Activated CD8-positive, alpha-beta T cell treated with anti-CD3 and anti-CD28 coated beads for 36 hours (primary cell): ENCODE results near the gene RTN3. TPM values are rescaled to one million over a fixed set of nuclear protein-coding genes. Genes with fewer than 3 reads are reported as not detected.
"Not testable (repeated sequence)": the region's sequence is repeated elsewhere in the genome, so short reads cannot be mapped to it uniquely, and the experiment has no call there.

Source experiments
- ATAC-seq: fragments of 200-7000 bp; cut with Tn5 transposase; one replicate; pipeline ENCODE4 v1.10.0; 2021; ENCODE audit warnings: mild to moderate bottlenecking, moderate library complexity
- CTCF ChIA-PET: fragments of 350-600 bp; sonication (Branson Sonifier 250); formaldehyde crosslinking; loops from one replicate; lab custom pipeline; 2021; ENCODE audit warnings: antibody characterized with exemption; lab: Charles Lee
- POLR2A ChIA-PET: fragments of 350-600 bp; sonication (Branson Sonifier 250); formaldehyde crosslinking; loops from one replicate; lab custom pipeline; 2021; ENCODE audit warnings: antibody characterized with exemption; lab: Charles Lee
- DNase-seq: peaks from one replicate; pipeline ENCODE4 v3.0.0-alpha.2; 2020
- H3K27ac Mint-ChIP-seq: one replicate; pipeline ENCODE4 v1.8.0; 2021; ENCODE audit warnings: mild to moderate bottlenecking, mixed read lengths
- H3K27me3 Mint-ChIP-seq: one replicate; pipeline ENCODE4 v1.8.0; 2021; ENCODE audit warnings: mixed read lengths
- H3K36me3 Mint-ChIP-seq: one replicate; pipeline ENCODE4 v1.8.0; 2021; ENCODE audit warnings: low read depth, mixed read lengths
- H3K4me1 Mint-ChIP-seq: one replicate; pipeline ENCODE4 v1.8.0; 2021; ENCODE audit warnings: low read depth, mixed read lengths
- H3K4me3 Mint-ChIP-seq: one replicate; pipeline ENCODE4 v1.8.0; 2021; ENCODE audit warnings: mild to moderate bottlenecking, moderate library complexity, mixed read lengths
- H3K9me3 Mint-ChIP-seq: one replicate; pipeline ENCODE4 v1.8.0; 2021; ENCODE audit warnings: mixed read lengths
- intact Hi-C: fragments of 100-400 bp; cut with micrococcal nuclease; formaldehyde crosslinking; loops from one replicate; pipeline ENCODE4 v1.10.0; 2022
- total RNA-seq, 2 experiments: library from RNA; stranded (reverse); gene quantifications; one replicate each; pipeline ENCODE4 v1.2.3, GENCODE V29; 2021
- TF ChIP-seq, protein P1 (sequence below): fragments of 200-600 bp; IDR thresholded peaks from one replicate; pipeline ENCODE4 v1.8.0; 2022; ENCODE audit warnings: antibody characterized with exemption, mild to moderate bottlenecking

Gene RTN3
- total RNA-seq, 2 experiments from 2014 or later = 32.1 to 34.0 TPM

GRCh38 chr11:63770763-63771162 lies 89.5 kb downstream of the RTN3 start:
- no peak overlapping the region for H3K27ac Mint-ChIP-seq
- H3K9me3 Mint-ChIP-seq = no peaks in the 10 kb centered on the region
- intact Hi-C loops = no loop called here
- no peak overlapping the region for H3K4me3 Mint-ChIP-seq
- H3K4me1 Mint-ChIP-seq = peaks cover 10% of the 10 kb centered on the region
- CTCF ChIA-PET = interaction anchor here (0.6 kb wide), 1 partner anchor 67 kb away, joined by 3 read pairs; no protein-coding TSS in a partner anchor
- POLR2A ChIA-PET = no interaction called here
- H3K27me3 Mint-ChIP-seq = peaks cover 8% of the 10 kb centered on the region
- no peak for DNase-seq
- H3K36me3 Mint-ChIP-seq = no peaks in the 10 kb centered on the region
- TF ChIP-seq, protein P1, sequence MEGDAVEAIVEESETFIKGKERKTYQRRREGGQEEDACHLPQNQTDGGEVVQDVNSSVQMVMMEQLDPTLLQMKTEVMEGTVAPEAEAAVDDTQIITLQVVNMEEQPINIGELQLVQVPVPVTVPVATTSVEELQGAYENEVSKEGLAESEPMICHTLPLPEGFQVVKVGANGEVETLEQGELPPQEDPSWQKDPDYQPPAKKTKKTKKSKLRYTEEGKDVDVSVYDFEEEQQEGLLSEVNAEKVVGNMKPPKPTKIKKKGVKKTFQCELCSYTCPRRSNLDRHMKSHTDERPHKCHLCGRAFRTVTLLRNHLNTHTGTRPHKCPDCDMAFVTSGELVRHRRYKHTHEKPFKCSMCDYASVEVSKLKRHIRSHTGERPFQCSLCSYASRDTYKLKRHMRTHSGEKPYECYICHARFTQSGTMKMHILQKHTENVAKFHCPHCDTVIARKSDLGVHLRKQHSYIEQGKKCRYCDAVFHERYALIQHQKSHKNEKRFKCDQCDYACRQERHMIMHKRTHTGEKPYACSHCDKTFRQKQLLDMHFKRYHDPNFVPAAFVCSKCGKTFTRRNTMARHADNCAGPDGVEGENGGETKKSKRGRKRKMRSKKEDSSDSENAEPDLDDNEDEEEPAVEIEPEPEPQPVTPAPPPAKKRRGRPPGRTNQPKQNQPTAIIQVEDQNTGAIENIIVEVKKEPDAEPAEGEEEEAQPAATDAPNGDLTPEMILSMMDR = no peak
- no peak for ATAC-seq

GRCh38 chr11:63771741-63772318 lies 90.5 kb downstream of the RTN3 start:
- ATAC-seq, H3K4me1 Mint-ChIP-seq, intact Hi-C loops, H3K27me3 Mint-ChIP-seq, H3K36me3 Mint-ChIP-seq, H3K27ac Mint-ChIP-seq, DNase-seq, CTCF ChIA-PET, H3K4me3 Mint-ChIP-seq, H3K9me3 Mint-ChIP-seq, POLR2A ChIA-PET: not testable (repeated sequence)

DNA sequence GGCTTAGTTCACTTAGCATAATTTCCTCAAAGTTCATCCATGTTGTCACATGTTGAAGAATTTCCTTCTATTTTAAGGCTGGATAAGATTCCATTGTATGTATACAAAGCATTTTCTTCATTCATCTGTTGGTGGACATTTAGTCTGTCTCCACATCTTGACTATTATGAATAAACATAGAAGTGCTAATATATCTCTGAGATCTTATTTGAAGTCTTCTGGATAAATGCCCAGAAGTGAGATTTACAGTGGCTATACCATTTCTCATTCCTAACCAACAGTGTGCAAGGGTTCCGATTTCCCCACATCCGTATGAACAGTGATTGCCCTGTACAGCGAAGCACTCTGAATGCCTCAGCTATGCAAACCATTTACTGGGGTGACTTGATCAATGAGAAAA lies 93.9 kb downstream of the RTN3 start:
- ATAC-seq (no peak), DNase-seq (no peak)
- no peaks in the 10 kb centered on the region for H3K4me1 Mint-ChIP-seq
- TF ChIP-seq, protein P1 = no peak
- H3K9me3 Mint-ChIP-seq = no peaks in the 10 kb centered on the region
- no peak overlapping the region for H3K4me3 Mint-ChIP-seq
- no peaks in the 10 kb centered on the region for H3K36me3 Mint-ChIP-seq
- peaks cover 9% of the 10 kb centered on the region for H3K27me3 Mint-ChIP-seq
- CTCF ChIA-PET = no interaction called here
- intact Hi-C loops = no loop called here
- no peak overlapping the region for H3K27ac Mint-ChIP-seq
- POLR2A ChIA-PET = no interaction called here

DNA sequence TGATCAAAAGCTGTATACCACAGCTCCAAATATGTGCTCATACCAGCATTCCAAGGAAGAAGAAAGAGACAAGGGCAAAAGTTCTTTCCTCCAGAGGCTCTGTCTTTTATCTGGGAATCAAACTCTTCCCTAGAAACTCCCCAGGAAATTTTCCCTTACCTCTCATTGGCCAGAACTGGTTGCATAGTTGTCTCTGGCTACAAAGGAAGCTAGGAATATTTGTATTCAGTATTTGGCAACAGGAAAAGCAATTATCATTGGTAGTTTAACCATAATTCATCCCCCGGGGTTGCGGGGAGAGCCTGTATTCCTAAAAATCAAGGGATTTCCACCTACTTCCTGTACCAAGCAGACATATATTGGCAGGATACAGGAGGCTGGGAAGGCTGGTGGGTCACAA lies 97.7 kb downstream of the RTN3 start:
- no peak for ATAC-seq
- Mint-ChIP-seq H3K4me1 (no peaks in the 10 kb centered on the region), H3K9me3 (no peaks in the 10 kb centered on the region), H3K27ac (no peak overlapping the region), H3K36me3 (no peaks in the 10 kb centered on the region), H3K27me3 (peaks cover 2% of the 10 kb centered on the region), H3K4me3 (no peak overlapping the region)
- TF ChIP-seq, protein P1 = no peak
- ChIA-PET CTCF (interaction anchor here (0.9 to 1.6 kb wide), 2 partner anchors 11 to 58 kb away, joined by 4 to 10 read pairs; partner anchors contain the start of gene ZFTA), POLR2A (interaction anchor here (0.6 kb wide), 2 partner anchors 32 to 200 kb away, joined by 3 read pairs; no protein-coding TSS in a partner anchor)
- intact Hi-C loops = no loop called here
- DNase-seq = no peak

DNA sequence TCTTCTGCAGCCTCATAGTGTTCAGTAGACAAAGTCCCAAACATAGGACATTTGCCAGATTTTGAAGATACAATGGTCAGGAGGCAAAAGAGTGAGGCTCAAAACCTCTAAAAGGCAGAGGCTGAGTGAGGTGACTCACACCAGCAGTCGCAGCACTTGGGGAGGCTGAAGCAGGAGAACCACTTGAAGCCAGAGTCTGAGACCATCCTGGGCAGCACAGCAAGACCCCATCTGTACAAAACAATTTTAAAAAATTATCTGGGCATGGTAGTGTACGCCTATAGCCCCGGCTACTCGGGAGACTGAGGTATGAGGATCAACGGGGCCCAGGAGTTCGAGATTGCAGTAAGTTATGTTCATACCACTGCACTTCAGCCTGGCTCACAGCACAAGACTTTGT lies 101.4 kb downstream of the RTN3 start:
- intact Hi-C loops = no loop called here

More for the DNA sequence above, 101.4 kb downstream of the RTN3 start:
- no peaks in the 10 kb centered on the region for H3K9me3 Mint-ChIP-seq
- H3K4me1 Mint-ChIP-seq = peaks cover 7% of the 10 kb centered on the region
- ChIA-PET POLR2A (no interaction called here), CTCF (interaction anchor here (1.1 kb wide), 1 partner anchor 15 kb away, joined by 3 read pairs; no protein-coding TSS in a partner anchor)
- H3K36me3 Mint-ChIP-seq = no peaks in the 10 kb centered on the region
- H3K27ac Mint-ChIP-seq = no peak overlapping the region
- DNase-seq (no peak), ATAC-seq (no peak)
- no peak overlapping the region for H3K4me3 Mint-ChIP-seq
- TF ChIP-seq, protein P1 = no peak
- H3K27me3 Mint-ChIP-seq = peaks cover 2% of the 10 kb centered on the region
